Measurements from ENCODE around the gene NPLOC4. TPM values are rescaled to one million over a fixed set of nuclear protein-coding genes. Genes with fewer than 3 reads are reported as not detected.

Gene NPLOC4
- total and polyA plus RNA-seq, 2 of the 13 experiments (the other 11 are each of a cell fraction or from before 2014, with no cell fraction given) = 57.0 to 97.0 TPM

GRCh38 chr17:81522491-81523401, 114.2 kb downstream of the NPLOC4 start:
- no peaks in the 10 kb centered on the region for H3K36me3 ChIP-seq (replicated peaks in 1 of 2; ENCODE audit: control insufficient read depth in 1 of 2, insufficient read depth in 2 of 2, low read length in 2 of 2)
- ATAC-seq (peak; percentile 55), FAIRE-seq (peak; percentile 81), DNase-seq (ENCODE audit: low spot score) (peak; percentile 77)
- H3K9me3 ChIP-seq (ENCODE audit: low read length) = no peaks in the 10 kb centered on the region
- no peak overlapping the region; a peak in 1 of 6 replicates for H3K4me3 ChIP-seq (replicated peaks in 1 of 3; ENCODE audit: insufficient read depth in 1 of 3, low read depth in 2 of 3, low read length in 3 of 3)
- H3K4me2 ChIP-seq (ENCODE audit: low read depth, low read length) = peak overlapping the region; percentile 41
- ChIA-PET CTCF (ENCODE audit: low intra/inter-chr PET ratio, low total read pairs) (interaction anchor here (1.0 kb wide), 1 partner anchor 269 kb away, joined by 3 read pairs; no protein-coding TSS in a partner anchor), POLR2A (interaction anchor here (1.0 to 2.6 kb wide), 4 partner anchors 10 to 231 kb away, joined by 3 to 21 read pairs (median 4); partner anchors contain the start of gene ACTG1)
- in situ Hi-C loops (cut with HindIII; ENCODE audit: extremely low pct_ligation_motif_present, low pct_unique_long_range_greater_than_20kb) (no loop called here), intact Hi-C loops (cut with micrococcal nuclease; ENCODE audit: unreplicated experiment) (loop anchor here (2.0 kb wide), 1 partner anchor 270 kb away; no protein-coding TSS in a partner anchor)
- no peaks in the 10 kb centered on the region for H4K20me1 ChIP-seq (ENCODE audit: insufficient read depth, low read length)
- no peak overlapping the region for H3K27ac ChIP-seq (ENCODE audit: extremely low read length, insufficient read depth, low read length)
- no TSS peak for BruUV-seq (replicated peaks)
- H3K4me1 ChIP-seq (ENCODE audit: insufficient read depth, low read length) = peaks cover 36% of the 10 kb centered on the region
- H2AFZ ChIP-seq (ENCODE audit: low read length) = no peak overlapping the region
- H3K9ac ChIP-seq (ENCODE audit: insufficient read depth, low read depth, low read length) = no peak overlapping the region
- peaks cover 10 to 69% of the 10 kb centered on the region in 2 experiments for H3K27me3 ChIP-seq (ENCODE audit: control insufficient read depth in 1 of 2, insufficient read depth in 2 of 2, low read length in 2 of 2)
- WGBS (ENCODE audit: low lambda C conversion rate) = 56% methylated on average over 22 of the region's 26 CpGs
- no peaks in the 10 kb centered on the region for H3K79me2 ChIP-seq (ENCODE audit: insufficient read depth, low read length)
- TF ChIP-seq ZNF746 (CRISPR knock-in tag; IDR thresholded peaks at IDR 0.05) (no peak), SIN3A (IDR thresholded peaks at IDR 0.05; ENCODE audit: borderline replicate concordance, low read depth, low read length) (peak; percentile 39; the same call in 1 of the 2 replicates), EED (CRISPR knock-in tag; IDR thresholded peaks at IDR 0.05) (no peak), PHF21A (CRISPR knock-in tag; IDR thresholded peaks at IDR 0.05) (no peak), ZSCAN20 (CRISPR knock-in tag; IDR thresholded peaks at IDR 0.05; ENCODE audit: borderline replicate concordance) (no peak), TEAD3 (CRISPR knock-in tag; optimal IDR thresholded peaks at IDR 0.05; ENCODE audit: borderline replicate concordance) (peak; percentile 82), CTCF (CRISPR knock-in tag; IDR thresholded peaks at IDR 0.05) (peak; percentile 70), MEIS1 (CRISPR knock-in tag; IDR thresholded peaks at IDR 0.05; ENCODE audit: borderline replicate concordance) (0 out of 2 replicates have a peak, but pooled peaks have one; percentile 9), ZNF598 (CRISPR knock-in tag; IDR thresholded peaks at IDR 0.05; ENCODE audit: borderline replicate concordance) (no peak), ZMYM3 (CRISPR knock-in tag; IDR thresholded peaks at IDR 0.05) (peak; percentile 48), ZFP36 (IDR thresholded peaks at IDR 0.05; ENCODE audit: borderline replicate concordance, low read depth, low read length, partially characterized antibody) (no peak), PCBP1 (IDR thresholded peaks at IDR 0.05; ENCODE audit: borderline replicate concordance, low read depth, low read length) (peak; percentile 69; the same call in 1 of the 2 replicates), HMGXB4 (CRISPR knock-in tag; IDR thresholded peaks at IDR 0.05; ENCODE audit: borderline replicate concordance in 1 of 2, low read depth in 1 of 2) (0 out of 4 replicates have a peak, but pooled peaks of 1 of the 2 experiments have one; percentile 49)

All from HepG2 (cell line).